Nephron (organoid): Measurements from ENCODE around the gene VPS9D1.

Experiments used
- H3K27ac Mint-ChIP-seq, 3 experiments: 2 replicates each; pipeline ENCODE4 v1.8.0; 2020; ENCODE audit warnings: mixed read lengths in 3 of 3, mild to moderate bottlenecking in 2 of 3, moderate library complexity in 1 of 3
- H3K27me3 Mint-ChIP-seq: 2 replicates; pipeline ENCODE4 v1.8.0; 2021; ENCODE audit warnings: low read depth, mild to moderate bottlenecking, moderate library complexity, mixed read lengths
- H3K36me3 Mint-ChIP-seq: 2 replicates; pipeline ENCODE4 v1.8.0; 2020; ENCODE audit warnings: low read depth, mixed read lengths
- H3K4me1 Mint-ChIP-seq: 2 replicates; pipeline ENCODE4 v1.8.0; 2020; ENCODE audit warnings: mixed read lengths
- H3K4me3 Mint-ChIP-seq, 3 experiments: 2 replicates each; pipeline ENCODE4 v1.8.0; 2020; ENCODE audit warnings: mild to moderate bottlenecking in 3 of 3, mixed read lengths in 3 of 3, moderate library complexity in 2 of 3
- H3K9me3 Mint-ChIP-seq: 2 replicates; pipeline ENCODE4 v1.8.0; 2020; ENCODE audit warnings: mixed read lengths
- TF ChIP-seq, protein P1 (sequence below), 3 experiments: fragments of 200-600 bp; sonication (generic); IDR thresholded peaks; one replicate each; pipeline ENCODE4 v1.5.0; 2021; ENCODE audit warnings: antibody characterized with exemption in 3 of 3; ENCODE audit not compliant: unreplicated experiment in 3 of 3

Gene VPS9D1

DNA sequence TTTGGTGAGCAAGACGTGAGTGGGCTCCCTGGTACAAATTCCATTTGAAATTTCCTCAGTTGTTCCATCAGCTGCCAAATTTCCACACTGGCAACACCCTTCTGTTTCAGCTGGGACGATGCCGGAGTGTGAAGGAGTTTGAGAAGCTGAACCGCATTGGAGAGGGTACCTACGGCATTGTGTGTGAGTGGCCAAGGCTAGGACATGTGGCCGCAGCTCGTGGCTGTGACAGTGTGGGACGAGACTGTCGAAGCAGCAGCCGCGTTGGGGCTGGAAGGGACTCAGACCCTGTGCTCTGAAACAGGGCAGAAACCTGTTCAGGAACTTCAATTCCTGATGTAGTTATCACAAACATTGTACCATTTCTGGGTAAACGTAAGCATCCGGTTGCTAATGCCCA lies 31.6 kb downstream of the VPS9D1 start:
- Mint-ChIP-seq H3K4me1 (peaks cover 7% of the 10 kb centered on the region), H3K4me3 (no peak overlapping the region), H3K9me3 (peaks cover 9% of the 10 kb centered on the region), H3K27ac (no peak overlapping the region), H3K36me3 (peaks cover 44% of the 10 kb centered on the region), H3K27me3 (no peaks in the 10 kb centered on the region)
- TF ChIP-seq, protein P1, sequence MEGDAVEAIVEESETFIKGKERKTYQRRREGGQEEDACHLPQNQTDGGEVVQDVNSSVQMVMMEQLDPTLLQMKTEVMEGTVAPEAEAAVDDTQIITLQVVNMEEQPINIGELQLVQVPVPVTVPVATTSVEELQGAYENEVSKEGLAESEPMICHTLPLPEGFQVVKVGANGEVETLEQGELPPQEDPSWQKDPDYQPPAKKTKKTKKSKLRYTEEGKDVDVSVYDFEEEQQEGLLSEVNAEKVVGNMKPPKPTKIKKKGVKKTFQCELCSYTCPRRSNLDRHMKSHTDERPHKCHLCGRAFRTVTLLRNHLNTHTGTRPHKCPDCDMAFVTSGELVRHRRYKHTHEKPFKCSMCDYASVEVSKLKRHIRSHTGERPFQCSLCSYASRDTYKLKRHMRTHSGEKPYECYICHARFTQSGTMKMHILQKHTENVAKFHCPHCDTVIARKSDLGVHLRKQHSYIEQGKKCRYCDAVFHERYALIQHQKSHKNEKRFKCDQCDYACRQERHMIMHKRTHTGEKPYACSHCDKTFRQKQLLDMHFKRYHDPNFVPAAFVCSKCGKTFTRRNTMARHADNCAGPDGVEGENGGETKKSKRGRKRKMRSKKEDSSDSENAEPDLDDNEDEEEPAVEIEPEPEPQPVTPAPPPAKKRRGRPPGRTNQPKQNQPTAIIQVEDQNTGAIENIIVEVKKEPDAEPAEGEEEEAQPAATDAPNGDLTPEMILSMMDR (IDR thresholded peaks at IDR 0.05; ENCODE audit: unreplicated experiment in 3 of 3): no peak

DNA sequence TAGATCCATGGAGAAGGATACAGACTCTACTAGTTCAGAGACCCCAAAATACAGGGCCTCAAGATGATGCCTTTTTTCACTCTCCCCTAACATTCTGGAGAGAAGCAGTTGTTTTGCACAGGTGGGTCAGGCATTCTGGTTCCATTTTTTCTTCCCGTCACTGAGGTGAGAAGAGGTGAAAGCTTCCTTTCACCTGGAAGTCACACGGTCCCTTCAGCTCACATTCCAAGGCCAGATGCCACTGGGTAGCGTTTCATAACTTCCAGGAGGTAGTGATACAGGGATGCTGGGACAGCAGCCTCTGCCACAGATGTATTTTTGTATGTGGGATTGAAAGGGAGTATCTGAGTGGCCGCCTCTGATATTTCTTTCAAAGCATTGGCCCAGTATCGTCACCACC lies 32.3 kb downstream of the VPS9D1 start:
- TF ChIP-seq, protein P1 (IDR thresholded peaks at IDR 0.05; ENCODE audit: unreplicated experiment in 3 of 3): no peak
- H3K9me3 Mint-ChIP-seq: peaks cover 9% of the 10 kb centered on the region
- peak overlapping the region in 2 of 3 experiments; percentile 46 to 57 for H3K27ac Mint-ChIP-seq
- peaks cover 7% of the 10 kb centered on the region for H3K4me1 Mint-ChIP-seq
- H3K4me3 Mint-ChIP-seq: peak overlapping the region; percentile 85 to 91 (median 91)
- no peaks in the 10 kb centered on the region for H3K27me3 Mint-ChIP-seq
- peaks cover 47% of the 10 kb centered on the region for H3K36me3 Mint-ChIP-seq

DNA sequence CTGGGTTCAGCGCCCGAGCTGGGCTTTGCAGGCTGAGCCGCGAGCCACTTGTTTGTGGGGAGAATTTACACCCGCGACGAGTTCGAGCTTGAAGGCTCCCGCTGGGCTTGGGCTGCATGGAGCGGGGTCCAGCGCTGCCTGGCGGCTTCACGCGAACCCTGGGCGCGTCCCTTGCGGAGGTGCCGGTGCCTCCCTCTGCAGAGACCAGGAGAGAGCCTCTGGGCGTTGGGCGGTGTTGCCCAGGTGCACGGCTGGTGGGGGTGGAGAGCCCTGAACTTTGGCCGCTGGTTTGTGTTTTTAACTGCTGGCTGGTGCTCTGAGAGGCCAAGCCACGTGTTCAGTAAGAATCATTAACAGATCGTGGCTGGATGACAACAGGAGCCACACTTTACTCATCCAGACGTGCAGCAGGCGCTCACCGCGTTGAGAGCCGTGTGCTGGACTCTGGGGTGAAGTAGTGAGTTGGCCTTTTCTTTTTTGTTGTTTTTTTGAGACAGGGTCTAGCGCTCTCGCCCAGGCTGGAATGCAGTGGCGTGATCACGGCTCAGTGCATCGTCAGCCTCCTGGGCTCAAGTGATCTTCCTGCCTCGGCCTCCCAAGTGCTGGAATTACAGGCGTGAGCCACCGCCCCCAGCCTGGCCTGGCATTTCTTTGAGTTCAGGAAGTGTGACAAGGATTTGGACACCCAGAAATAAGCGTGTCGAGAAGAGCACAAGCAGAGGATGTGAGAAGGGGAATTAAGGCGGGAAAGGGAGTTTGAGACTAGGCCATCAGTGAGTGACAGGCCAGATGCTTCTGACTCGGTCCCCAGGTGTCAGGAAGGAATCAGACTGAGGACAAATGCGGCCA lies 33.4 kb downstream of the VPS9D1 start:
- H3K27ac Mint-ChIP-seq: peak overlapping the region; percentile 92 to 97 (median 95)
- peaks cover 7% of the 10 kb centered on the region for H3K4me1 Mint-ChIP-seq
- no peaks in the 10 kb centered on the region for H3K27me3 Mint-ChIP-seq
- H3K9me3 Mint-ChIP-seq: peaks cover 10% of the 10 kb centered on the region
- H3K36me3 Mint-ChIP-seq: peaks cover 55% of the 10 kb centered on the region
- TF ChIP-seq, protein P1 (IDR thresholded peaks at IDR 0.05; ENCODE audit: unreplicated experiment in 3 of 3): no peak
- H3K4me3 Mint-ChIP-seq: peak overlapping the region; percentile 85 to 91 (median 91)

DNA sequence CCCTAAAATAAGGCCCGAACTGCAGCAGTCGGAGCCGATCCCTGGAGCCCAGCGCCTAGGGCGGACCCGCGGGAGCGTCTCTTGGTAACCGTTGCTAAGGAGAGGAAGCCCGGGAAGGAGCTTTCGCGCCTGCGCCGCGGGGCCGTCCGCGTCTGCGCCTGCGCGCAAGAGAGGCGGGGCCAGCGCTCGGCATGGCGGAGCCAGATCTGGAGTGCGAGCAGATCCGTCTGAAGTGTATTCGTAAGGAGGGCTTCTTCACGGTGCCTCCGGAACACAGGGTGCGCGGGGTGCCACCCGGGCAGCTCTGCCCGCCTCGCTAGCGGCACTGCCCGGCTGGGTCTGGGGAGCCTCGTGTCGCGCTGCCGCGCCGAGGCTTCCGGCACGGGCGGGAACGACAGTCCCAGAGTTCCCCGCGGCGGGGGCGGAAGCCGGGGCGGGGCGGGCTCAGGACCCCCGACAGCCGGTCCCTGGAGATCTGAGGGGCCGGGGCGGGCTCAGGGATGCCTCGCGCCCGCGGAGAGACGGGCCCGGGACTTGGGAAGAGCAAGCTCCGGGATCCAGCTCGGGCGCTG lies 34.1 kb downstream of the VPS9D1 start, which contains the start of gene CDK10:
TSS of gene CDK10 (plus strand) at position 170 of the 572 bp plus-strand sequence. CDS start at position 192, 22 bp downstream.
- Mint-ChIP-seq H3K9me3 (peaks cover 16% of the 10 kb centered on the region), H3K4me3 (peak within 1 kb of the TSS; percentile 93 to 94 (median 94)), H3K27ac (peak within 1 kb of the TSS; percentile 92 to 97 (median 96)), H3K27me3 (no peaks in the 10 kb centered on the region), H3K36me3 (peaks cover 59% of the 10 kb centered on the region), H3K4me1 (peaks cover 7% of the 10 kb centered on the region)
- TF ChIP-seq, protein P1 (IDR thresholded peaks at IDR 0.05; ENCODE audit: unreplicated experiment in 3 of 3): no peak

- H3K4me1 Mint-ChIP-seq: peaks cover 7% of the 10 kb centered on the region
- H3K27ac Mint-ChIP-seq: no peak overlapping the region
- H3K4me3 Mint-ChIP-seq: peak overlapping the region; percentile 60 to 76 (median 72)
- peaks cover 59% of the 10 kb centered on the region for H3K36me3 Mint-ChIP-seq
- H3K27me3 Mint-ChIP-seq: no peaks in the 10 kb centered on the region
- H3K9me3 Mint-ChIP-seq: peaks cover 19% of the 10 kb centered on the region
- TF ChIP-seq, protein P1 (IDR thresholded peaks at IDR 0.05; ENCODE audit: unreplicated experiment in 3 of 3): no peak
These were observed 34.8 kb downstream of the VPS9D1 start for GRCh38 chr16:89685916-89686315.
